Measurements from ENCODE around the gene ADPRH.

DNA sequence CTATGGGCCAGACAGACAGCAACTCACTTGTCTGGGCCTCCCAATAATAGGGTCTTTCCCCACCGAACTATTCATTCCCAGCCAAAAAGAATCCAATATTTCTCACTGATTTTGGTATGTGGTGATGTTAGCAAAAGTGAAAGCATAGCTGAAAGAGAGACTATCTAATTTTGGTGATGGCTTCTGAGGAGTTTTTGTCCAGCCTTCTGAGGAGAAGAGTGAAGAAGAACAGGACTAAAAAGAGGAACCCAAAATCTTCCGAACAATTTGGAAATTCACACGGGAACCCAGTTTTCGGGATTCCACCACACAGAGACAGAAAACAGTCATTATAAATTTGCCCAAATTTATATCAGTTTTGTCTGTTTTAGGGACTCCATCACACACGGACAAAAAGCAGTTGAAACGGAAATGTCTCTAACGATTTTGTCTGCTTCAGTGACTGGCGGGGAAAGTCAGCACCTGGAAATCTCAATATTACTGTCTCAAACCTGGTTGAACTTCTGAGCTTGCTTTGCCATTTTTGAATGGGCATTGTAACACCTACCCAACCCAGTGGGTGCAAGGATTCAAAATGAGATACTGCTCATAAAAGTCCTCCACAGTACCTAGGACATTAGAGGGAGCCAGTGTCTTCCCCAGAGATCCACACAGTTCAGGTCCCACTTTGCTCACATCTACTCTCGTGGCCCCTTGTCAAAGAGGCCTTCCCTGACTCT, 28.9 kb upstream of the ADPRH start:
- TF ChIP-seq POLR2A (IDR thresholded peaks at IDR 0.05; ENCODE audit: low read depth) (no peak), CTCF (IDR thresholded peaks at IDR 0.05) (no peak)

Measured in esophagus muscularis mucosa (tissue), 3 donors.